ENCODE results near the gene DNAH17.

DNA sequence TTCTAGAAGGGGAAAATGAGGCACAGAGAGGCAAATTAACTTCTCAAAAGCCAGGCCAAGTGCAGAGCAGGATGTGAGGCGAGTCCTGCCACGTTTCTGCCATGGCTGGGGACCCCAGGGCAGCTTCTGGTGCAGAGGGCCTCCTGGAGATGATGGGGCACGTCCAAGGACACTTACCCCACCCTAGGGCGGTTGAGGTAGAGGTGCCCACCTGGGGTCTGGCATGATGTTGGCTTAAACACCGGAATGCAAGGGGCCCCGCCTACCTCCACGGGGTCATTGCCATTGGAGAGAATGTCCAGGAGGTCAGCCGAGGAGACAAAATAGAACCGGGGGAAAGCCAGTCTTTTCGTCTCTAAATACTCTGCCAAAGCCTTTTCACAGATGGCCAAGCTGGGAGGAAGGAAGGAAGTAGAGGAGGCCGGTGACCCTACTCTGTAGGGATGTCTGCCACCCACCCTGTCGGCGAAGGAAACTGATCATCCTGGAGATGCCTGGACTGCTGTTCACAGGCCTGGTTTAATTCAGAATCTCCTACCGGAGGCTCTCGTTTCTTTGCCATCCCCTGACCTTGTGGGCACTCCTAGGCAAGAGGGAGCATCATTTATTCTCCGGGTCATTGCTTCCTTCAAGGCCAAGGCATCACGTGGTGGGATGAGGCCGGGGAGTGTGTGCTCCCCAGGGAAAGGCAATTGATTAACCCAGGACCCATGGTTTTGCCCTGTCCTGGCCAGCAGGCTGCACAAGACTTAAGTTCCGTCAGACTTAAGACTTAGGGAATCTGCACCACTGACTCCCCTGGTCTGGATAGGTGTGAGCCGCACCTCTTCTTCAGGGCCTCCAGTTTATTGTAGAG, 70.5 kb downstream of the DNAH17 start:
- TF ChIP-seq CTCF (IDR thresholded peaks at IDR 0.05) (no peak), POLR2A (IDR thresholded peaks at IDR 0.05) (no peak)

Measured in lower leg skin (tissue), 3 donors.